ENCODE measurements around the gene LMO3. TPM values are rescaled to one million over a fixed set of nuclear protein-coding genes. Genes with fewer than 3 reads are reported as not detected.

Gene LMO3
- total and polyA plus RNA-seq, 2 of the 8 experiments (the other 6 are each of a cell fraction or from before 2014, with no cell fraction given), result 4.7 to 16.7 TPM

DNA sequence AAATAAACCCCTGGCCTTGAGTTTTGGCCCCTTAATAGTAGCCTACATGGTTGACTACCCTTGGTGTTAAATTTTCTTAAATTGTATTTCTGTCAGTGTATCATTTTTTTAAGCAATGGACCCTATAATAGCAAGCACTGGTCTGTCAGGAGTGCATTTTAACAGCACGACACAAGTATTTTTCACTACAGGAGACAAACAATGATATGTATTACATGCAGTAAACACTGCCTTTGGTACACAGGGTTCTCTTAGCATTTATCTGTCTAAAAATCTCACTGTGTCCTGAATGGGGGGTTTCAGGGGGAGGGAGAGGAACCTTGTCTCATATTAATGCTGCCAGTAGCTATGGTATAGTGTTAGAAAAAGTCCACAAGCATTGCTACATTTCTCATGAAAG lies 18.4 kb downstream of the LMO3 start:
- no peaks in the 10 kb centered on the region; a peak in 1 of 7 replicates for H3K4me1 ChIP-seq (replicated peaks in 1 of 4; ENCODE audit: control insufficient read depth in 3 of 4, insufficient read depth in 4 of 4, low read length in 3 of 4)
- no peak overlapping the region for H2BK15ac ChIP-seq (ENCODE audit: low read length)
- H3K56ac ChIP-seq (replicated peaks; ENCODE audit: insufficient read length, low read depth, low read length), result no peak overlapping the region
- H4K20me1 ChIP-seq (replicated peaks in 1 of 2; ENCODE audit: control insufficient read depth in 1 of 2, insufficient read depth in 2 of 2, low read length in 2 of 2), result no peaks in the 10 kb centered on the region
- WGBS, 2 experiments (ENCODE audit: extremely low coverage in 1 of 2, insufficient coverage in 1 of 2, insufficient read length in 1 of 2, insufficient replicate concordance in 2 of 2, low coverage in 1 of 2, low lambda C conversion rate in 2 of 2, missing lambda C conversion rate in 1 of 2), result 92% methylated on average over 1 of the region's 1 CpG; no CpG with 5 or more reads in 1 of the 2 experiments
- no peaks in the 10 kb centered on the region for H3K23me2 ChIP-seq (ENCODE audit: low read depth, low read length)
- H3K23ac ChIP-seq (ENCODE audit: insufficient read length), result no peak overlapping the region
- no peak overlapping the region for H3K27ac ChIP-seq (ENCODE audit: low read depth, low read length)
- H3K9ac ChIP-seq (replicated peaks in 1 of 4; ENCODE audit: extremely low read depth in 1 of 4, low read depth in 3 of 4, low read length in 3 of 4), result no peak overlapping the region
- H3K4me2 ChIP-seq (ENCODE audit: insufficient read depth in 1 of 2, low read depth in 2 of 2, low read length in 2 of 2), result no peak overlapping the region
- no peak overlapping the region for H3K14ac ChIP-seq (ENCODE audit: insufficient read length)
- H4K91ac ChIP-seq (replicated peaks; ENCODE audit: insufficient read length, low read length), result no peak overlapping the region
- H3K27me3 ChIP-seq (replicated peaks in 1 of 4; ENCODE audit: control insufficient read depth in 3 of 4, extremely low read depth in 1 of 4, insufficient read depth in 3 of 4, low read length in 3 of 4), result no peaks in the 10 kb centered on the region
- no peak overlapping the region for H4K8ac ChIP-seq (ENCODE audit: extremely low read depth, insufficient read depth, low read length)
- H3K36me3 ChIP-seq (ENCODE audit: control insufficient read depth in 2 of 4, insufficient read depth in 4 of 4, low read length in 3 of 4), result no peaks in the 10 kb centered on the region
- no peak for DNase-seq (ENCODE audit: low read depth in 1 of 2, low spot score in 2 of 2)
- no peak overlapping the region for H2BK120ac ChIP-seq (replicated peaks; ENCODE audit: low read depth, low read length)
- no peaks in the 10 kb centered on the region for H3K9me3 ChIP-seq (ENCODE audit: insufficient read depth in 2 of 2, low read depth in 1 of 2, low read length in 1 of 2)
- H2AK5ac ChIP-seq (ENCODE audit: low read depth, low read length), result no peak overlapping the region
- H2BK20ac ChIP-seq (ENCODE audit: low read length), result no peak overlapping the region
- no peak overlapping the region for H3K18ac ChIP-seq (ENCODE audit: extremely low read depth, low read length)
- no peak overlapping the region for H3K4ac ChIP-seq (replicated peaks; ENCODE audit: insufficient read length, low read depth, low read length)
- FAIRE-seq, result no peak
- ChIA-PET POLR2A (ENCODE audit: partially characterized antibody) (no interaction called here), CTCF (ENCODE audit: partially characterized antibody) (no interaction called here)
- no peaks in the 10 kb centered on the region for H3K79me1 ChIP-seq (ENCODE audit: low read depth, low read length)
- no peak overlapping the region for H3K4me3 ChIP-seq (ENCODE audit: extremely low read depth in 1 of 4, insufficient read depth in 2 of 4, low read depth in 3 of 4, low read length in 4 of 4)
- no peak overlapping the region for H2BK5ac ChIP-seq (ENCODE audit: low read depth, low read length)
- H2BK12ac ChIP-seq (ENCODE audit: low read depth, low read length), result no peak overlapping the region
- no peak for TF ChIP-seq CHD2 (IDR thresholded peaks at IDR 0.05; ENCODE audit: low read length)
- TF ChIP-seq, protein P1, sequence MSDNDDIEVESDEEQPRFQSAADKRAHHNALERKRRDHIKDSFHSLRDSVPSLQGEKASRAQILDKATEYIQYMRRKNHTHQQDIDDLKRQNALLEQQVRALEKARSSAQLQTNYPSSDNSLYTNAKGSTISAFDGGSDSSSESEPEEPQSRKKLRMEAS (IDR thresholded peaks at IDR 0.05), result no peak
- no peak for TF ChIP-seq MAFK (IDR thresholded peaks at IDR 0.05; ENCODE audit: low read depth, low read length)
- no peak for TF ChIP-seq ASH2L (IDR thresholded peaks at IDR 0.05; ENCODE audit: low read length)
- TF ChIP-seq RXRA (IDR thresholded peaks at IDR 0.05; ENCODE audit: insufficient read depth, low read depth, low read length), result no peak
- no peak for TF ChIP-seq BCL11A (IDR thresholded peaks at IDR 0.05; ENCODE audit: low read depth in 2 of 2, low read length in 2 of 2)
- no peak for TF ChIP-seq POLR2AphosphoS5 (IDR thresholded peaks at IDR 0.05; ENCODE audit: low read depth, low read length)
- no peak for TF ChIP-seq CHD1 (IDR thresholded peaks at IDR 0.05; ENCODE audit: low read depth, low read length)
- TF ChIP-seq SP2 (IDR thresholded peaks at IDR 0.05; ENCODE audit: low read length), result no peak
- no peak overlapping the region for H4K5ac ChIP-seq (ENCODE audit: insufficient read length, low read depth, low read length)
- no peak overlapping the region for H2AFZ ChIP-seq (ENCODE audit: low read length)
- H3K79me2 ChIP-seq (ENCODE audit: control insufficient read depth in 1 of 2, insufficient read depth in 2 of 2, low read length in 2 of 2), result no peaks in the 10 kb centered on the region

Data from H1 (cell line).